ENCODE measurements around the gene C9orf57.
"Not testable (repeated sequence)": the region's sequence is repeated elsewhere in the genome, so short reads cannot be mapped to it uniquely, and the experiment has no call there.

C9orf57 gene, protein sequence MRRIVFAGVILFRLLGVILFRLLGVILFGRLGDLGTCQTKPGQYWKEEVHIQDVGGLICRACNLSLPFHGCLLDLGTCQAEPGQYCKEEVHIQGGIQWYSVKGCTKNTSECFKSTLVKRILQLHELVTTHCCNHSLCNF

DNA sequence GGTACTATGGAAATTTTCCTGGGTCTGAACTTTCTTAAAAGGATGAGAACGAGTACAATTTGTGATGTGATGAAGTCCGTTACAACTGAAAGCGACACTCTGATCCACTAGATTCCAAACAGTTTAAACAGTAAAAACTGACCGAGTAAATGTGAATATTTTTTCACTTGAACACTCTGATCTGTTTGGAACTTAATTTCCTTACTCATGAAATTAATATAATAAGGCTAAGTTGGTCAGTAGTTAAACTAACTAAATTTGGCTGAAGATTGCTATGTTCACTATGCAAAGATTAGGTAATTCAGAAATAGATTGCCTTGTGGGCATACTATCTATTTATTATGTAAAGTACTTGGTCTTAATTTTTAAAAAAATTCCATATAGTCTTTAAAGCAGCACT is at the start of gene C9orf57:
TSS of gene C9orf57 (minus strand) at position 101 of the 400 bp plus-strand sequence. CDS start 1,282 bp downstream, outside the sequence.
- no peak for DNase-seq

DNA sequence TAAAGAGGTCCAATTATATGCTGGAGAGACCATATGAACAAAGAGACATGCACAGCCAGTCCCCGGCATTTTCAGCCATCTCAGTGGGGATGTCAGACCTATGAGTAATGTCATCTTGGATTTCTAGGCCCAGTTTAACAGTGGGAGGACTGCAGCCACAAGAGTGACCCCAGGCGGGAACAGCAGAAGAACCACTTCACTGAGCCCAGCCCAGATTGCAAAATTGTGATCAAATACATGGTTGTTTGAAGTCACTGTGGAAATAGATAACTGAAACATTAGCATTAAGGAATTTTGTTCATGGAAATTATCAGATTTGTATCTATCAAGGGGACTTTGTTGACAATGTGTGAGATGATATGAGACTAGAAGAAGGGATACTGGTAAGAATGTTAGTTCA is 42.1 kb upstream of the C9orf57 start:
- DNase-seq: no peak

DNA sequence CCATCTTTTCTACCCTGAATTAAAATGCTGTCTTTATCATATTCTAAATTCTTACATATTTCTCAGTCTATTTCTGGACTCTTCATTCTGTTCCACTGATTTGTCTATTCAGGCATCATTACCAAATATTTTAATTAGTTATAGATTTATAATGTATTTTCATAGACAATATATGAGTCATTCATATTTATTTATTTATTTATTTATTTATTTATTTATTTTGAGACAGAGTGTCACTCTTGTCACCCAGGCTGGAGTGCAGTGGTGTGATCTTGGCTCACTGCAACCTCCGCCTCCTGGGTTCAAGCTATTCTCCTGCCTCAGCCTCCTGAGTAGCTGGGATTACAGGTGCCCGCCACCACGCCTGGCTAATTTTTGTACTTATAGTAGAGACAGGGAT is 35.1 kb upstream of the C9orf57 start:
- not testable (repeated sequence) for DNase-seq

DNA sequence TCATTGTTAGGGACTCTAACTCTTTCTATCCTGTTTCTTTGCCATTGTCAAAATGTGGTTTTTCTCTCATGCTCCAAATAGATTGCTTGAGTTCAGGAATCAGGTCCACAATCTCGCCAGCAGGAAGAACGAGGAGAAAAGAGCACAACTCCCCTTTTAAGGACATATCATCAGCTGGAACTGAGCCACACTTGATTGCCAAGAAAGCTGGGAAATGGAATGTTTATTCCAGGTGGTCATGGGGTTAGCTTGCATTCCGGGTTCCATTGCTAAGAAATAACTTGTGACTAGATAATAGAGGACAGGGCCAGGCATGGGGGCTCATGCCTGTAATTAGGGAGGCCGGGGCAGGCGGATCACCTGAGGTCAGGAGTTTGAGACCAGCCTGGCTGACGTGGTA is 32.4 kb upstream of the C9orf57 start:
- DNase-seq: no peak

DNA sequence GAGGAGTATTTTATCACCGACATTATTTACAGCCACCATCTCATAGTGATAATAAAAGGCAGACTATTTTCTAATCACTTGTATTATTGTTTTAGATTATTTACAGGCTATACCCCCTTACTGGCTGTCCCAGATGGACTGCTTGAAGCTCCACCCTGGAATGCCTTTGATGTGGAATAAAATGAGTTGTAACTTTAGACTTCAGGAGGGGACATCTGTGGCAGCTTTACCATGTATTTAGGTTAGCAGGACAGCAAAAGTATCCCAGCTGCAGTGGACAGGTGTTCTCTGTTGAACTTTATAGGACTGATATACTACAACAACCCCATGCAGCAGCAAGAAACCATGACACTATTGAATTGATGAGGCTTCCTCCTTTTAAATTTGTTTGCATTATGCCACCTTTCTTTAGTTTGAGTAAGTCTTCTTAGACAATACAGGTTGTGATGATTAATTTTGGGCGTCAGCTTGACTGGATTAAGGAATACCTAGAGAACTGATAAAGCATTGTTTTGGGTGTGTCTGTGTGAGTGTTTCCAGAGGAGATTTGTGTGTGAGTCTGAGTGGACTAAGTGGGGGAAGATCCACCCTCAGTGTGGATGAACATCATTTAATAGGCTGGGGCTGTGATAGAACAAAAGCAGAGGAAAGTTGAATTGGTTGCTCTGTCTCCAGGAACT is 29.2 kb upstream of the C9orf57 start:
- no peak for DNase-seq

DNA sequence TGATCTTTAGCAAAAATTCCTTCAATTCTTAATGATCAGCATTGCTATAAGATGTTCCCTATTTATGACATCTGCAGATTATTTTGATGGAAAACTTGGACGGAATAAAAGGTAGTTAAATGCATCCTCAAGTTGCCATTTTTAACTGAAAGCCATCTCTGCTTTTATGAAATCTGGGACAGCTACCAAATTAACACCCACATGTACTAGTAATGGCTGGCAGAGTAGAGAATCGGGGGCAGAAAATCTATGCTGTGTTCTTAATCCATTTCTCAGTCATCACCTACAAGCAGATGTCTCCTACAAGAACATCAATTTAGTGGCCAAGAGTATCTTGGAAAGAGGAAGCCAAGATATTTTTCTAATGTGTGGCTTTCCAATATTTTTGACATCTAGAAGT is 22.1 kb upstream of the C9orf57 start:
- no peak for DNase-seq

DNA sequence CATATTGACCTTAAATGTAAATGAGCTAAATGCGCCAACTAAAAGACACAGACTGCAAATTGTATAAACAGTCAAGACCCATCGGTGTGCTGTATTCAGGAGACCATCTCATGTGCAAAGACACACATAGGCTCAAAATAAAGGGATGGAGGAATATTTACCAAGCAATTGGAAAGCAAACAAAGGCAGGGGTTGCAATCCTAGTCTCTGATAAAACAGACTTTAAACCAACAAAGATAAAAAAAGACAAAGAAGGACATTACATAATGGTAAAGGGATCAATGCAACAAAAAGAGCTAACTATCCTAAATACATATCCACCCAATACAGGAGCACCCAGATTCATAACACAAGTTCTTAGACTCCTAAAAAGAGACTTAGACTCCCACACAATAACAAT is 14.3 kb upstream of the C9orf57 start:
- DNase-seq: not testable (repeated sequence)

DNA sequence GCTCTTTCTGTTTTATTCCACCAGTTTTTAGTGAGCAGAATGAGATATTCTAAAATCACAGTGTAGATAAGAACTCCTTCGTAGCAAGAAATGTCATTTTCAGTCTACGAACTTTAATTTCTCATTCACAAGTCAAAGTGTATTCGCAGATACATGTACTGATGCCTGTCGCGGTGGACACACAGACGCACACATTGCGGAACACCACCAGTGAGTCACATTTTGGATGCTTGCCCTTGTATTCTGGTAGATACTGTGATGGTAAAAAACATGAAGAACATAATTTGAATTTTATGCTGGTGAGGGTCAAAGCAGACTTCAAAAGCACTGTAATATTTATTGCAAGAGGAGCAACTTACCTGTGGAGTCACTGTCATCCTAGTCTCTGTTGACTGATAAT is 4.7 kb upstream of the C9orf57 start:
- no peak for DNase-seq

DNA sequence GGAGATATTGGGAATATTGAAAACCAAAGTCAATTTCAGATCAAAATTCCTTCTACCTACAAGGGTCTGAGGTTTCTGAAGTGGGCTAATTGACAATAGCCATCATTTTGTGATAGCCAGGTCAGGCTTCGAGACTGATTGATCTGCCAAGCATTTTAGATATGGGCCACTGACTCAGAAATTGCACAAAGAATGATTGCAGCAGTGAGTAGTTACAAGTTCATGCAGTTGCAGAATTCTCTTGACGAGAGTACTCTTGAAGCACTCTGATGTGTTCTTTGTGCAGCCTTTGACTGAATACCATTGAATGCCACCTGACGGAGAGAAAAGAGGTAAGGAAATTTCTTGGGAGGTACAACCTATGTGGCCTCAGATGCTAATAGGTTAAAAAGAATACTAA is 8.3 kb downstream of the C9orf57 start:
- DNase-seq: no peak

DNA sequence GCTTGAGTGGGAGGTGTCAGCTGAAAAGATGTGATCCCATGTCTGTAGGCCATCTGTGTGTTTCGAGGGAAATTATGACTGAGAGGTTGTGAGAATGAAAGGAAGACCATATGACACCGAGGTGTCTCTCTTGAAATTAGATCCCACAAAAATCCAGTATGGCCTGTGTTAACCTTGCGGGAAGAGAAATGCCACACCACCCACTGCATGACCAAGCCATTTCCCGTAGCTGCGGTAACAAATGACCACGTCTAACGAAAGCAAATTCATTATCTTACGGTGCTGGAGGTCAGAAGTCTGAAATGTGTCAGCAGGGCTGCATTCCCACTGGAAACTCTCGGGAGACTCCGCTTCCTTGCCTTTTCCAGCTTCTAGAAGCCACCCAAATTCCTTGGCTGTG is 11.6 kb downstream of the C9orf57 start:
- DNase-seq: no peak

DNA sequence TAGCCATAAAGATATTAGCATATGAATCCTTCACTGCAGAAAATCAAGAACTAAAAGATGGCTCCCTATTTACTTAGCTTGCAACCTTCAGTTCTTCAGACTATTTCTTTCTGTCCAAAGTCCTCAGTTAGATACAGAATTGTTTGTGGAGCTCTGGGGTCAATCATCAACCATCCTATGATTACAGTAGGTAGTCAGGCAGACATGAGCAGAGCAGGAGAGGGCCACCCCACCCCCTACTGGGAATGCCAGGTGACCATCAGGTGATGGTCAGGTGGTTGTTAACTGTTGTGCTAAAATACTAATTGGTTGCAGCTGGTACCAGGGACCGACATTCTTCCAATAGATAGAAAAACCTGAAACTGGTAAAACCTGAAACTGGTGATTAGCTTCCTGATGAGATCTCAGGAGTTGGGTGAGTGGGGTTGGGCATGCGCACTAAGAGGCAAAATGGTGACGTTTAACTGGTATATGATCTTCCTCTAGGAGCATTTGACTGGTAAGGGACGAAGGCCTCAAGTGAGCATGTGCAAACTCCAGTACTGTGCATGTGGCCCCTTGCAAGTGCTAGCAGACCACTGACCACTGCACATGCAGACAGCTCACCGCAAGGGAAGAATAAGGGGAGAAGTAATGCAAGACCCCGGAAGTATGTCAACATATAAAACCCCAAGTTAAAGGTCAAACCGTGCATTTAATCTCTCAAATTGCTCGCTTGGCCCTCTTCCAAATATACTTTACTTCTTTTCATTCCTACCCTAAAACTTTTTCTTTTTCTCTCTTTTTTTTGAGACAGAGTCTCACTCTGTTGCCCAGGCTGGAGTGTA is 13.6 kb downstream of the C9orf57 start:
- DNase-seq: no peak

DNA sequence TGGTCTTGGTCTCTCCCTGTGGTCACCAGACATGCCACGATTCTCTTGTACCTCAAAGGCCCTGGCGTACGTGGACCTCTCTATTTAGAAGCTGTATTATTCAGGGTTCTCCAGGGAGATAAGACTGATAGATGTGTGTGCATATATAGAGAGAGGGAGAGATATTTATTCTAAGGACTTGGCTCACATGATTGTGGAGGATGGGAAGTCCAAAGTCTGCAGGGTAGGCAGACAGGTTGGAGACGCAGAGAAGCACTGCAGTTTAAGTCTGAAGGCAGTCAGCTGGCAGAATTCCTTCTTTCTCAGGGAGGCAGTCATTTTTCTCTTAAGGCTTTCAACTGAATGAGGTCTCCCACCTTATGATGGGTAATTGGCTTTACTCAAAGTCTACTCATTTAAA is 16.3 kb downstream of the C9orf57 start:
- DNase-seq: no peak

DNA sequence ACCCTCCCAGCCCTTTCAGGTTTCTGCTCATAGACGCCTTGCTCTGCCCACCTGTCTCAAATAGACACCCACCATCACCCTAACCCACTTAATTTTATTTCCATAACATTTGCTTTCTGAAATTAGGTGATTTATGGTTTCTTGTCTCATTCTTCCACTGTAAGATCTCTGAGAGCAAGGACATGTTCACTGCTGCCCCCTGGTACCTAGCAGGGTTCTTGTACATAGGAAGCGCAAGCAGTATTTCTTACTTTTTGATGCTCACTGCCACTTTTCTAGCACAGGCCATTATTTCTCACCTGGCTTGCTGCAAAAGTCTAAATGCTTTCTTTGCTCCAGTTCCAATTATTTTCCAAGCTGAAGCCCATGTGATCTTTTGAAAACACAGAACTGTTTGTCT is 16.8 kb downstream of the C9orf57 start:
- DNase-seq: no peak

DNA sequence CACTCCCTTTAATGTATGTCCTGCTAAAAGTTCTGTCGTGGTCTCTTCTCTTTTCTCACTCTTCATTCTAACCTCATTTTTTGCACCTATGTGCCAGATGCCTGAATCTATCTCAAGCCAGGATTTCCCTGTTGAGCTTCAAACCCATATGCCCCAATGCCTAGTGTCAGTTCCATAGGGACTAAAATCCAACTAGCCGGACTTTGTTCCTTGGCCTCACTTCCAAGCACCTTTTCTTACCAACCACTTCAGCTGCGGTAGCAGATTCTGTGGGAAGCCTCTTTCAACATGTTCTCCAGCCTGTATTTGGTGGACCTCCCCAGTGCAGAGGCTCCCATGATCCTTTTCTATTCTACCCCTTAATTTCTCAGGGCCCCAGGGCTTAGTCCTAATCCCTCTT is 17.5 kb downstream of the C9orf57 start:
- DNase-seq: no peak

DNA sequence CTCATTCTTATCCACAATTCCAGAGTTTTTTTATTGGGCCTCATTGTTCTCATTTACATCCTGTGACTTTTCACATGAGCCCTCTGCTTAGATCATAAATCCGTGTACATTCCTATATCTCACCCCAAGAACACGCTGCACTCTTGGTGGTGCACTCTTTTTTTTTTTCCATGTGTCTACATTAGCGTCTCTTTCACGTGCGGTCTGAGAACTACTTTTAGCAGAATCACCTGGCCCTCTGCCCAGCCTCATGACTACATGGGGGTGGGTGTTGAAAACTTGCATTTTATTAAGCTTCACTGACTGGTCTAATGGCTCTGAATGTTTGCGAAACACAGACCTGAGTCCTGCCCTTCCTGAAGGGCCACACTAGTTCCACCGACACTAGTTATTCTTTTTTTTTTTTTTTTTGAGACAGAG is 18.6 kb downstream of the C9orf57 start:
- DNase-seq: no peak

DNA sequence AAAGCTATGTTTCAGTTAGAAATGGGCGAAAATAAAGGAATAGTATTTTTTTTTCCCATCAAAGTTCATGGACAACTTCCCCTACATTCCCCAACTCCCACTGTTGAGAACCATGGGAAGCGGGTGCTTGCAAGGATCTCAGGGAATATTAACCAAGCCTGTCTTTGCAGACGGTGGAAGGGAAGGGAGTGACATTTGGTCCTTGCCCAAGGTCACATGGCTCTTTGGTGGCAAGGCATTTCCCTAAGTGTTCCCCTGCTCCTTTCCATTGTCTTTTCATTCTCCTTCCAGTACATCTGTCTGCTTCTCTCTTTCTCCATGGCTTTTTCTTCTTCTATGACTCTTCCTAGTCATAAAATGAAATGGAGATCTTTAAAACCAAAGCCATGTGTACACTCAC is 19.0 kb downstream of the C9orf57 start:
- DNase-seq: no peak

DNA sequence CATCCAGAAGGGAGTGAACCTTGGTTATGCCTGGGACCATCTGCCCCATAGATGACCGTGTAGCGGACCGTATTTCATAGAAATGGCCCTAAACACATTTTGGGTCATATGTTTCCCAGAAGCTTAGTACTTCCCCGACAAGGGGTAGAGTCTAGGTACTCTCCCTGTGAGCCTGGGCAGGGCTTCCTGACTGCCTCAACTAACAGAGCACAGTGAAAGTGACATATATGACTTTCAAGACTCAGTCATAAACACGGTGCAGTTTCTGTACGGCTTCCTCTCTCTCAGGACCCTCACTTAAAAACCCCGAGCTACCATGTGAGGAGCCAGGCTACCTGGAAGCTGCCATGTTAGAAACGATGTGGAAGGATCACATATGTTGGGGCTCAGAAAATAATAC is 20.9 kb downstream of the C9orf57 start:
- DNase-seq: no peak

DNA sequence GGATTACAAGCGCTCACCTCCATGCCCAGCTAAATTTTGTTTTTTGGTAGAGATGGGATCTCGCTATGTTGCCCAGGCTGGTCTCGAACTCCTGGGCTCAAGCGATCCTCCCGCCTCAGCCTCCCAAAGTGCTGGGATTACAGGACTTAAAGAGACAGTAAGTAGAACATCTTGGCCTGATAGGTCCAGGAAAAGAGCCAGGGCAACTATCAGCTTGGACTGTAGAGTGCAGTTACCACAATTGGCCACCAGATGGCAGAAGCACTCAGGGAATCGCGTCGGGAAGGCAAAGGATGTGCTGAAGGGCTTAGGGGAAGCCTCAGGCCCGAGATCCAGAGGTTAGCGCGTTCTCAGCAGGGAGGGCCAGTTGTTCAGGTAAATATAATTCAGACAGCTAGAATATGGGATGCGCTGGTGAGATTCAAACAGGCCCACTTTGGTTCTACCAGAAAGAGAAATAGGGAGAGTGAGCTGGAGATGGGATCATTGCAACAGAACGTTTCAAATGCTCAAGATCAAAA is 21.5 kb downstream of the C9orf57 start:
- DNase-seq: peak; percentile 66

DNA sequence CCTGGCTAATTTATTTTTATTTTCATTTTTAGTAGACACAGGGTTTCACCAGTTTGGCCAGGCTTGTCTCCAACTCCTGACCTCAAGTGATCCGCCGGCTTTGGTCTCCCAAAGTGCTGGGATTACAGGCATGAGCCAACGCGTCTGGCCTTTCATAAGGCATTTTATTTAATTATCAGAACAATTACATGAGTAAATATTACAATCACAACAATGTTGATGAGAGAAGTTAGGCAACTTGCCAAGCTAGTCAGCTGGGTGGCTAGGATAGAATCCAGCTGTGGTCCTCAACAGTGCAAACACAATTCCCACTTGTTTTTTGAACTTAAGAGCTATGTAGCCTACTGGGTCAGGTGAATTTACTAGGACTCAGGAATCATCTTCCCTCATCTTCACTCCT is 22.0 kb downstream of the C9orf57 start:
- no peak for DNase-seq

DNA sequence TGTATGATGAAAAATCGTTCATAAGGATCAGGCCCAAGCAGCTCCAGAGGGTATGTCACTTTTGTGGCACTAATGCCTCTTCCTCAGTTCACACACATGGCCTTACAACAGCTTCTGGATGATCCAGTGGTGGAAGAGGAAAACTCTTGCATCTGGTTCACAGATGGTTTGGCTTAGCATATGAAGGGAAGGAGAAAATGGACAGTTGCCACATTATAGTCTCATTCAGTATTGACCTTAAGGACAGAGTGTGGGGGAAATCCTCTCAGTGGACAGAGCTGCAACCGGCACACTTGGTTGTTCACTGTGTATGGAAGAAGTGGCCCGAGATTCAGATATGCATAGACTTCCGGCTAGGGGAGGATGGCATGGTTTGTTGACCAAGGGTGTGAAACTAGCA is 22.8 kb downstream of the C9orf57 start:
- DNase-seq: no peak

DNA sequence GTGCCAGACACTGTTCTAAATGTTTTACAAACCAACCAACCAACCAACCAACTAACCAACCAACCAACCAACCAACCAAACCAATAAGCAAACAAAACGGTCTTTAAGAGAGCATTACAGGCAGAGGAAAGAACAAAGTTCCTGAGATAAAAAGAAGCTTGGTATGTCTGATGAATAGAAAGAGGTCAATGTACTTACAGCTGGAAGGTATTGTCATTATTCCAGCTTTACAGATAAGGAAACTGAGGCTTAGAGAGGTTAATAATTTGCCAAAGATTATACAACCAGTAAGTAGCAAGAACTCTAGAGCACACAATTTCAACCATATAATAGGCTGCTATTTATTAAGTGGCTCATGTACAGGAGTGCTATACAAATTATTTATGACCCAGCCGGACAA is 29.6 kb downstream of the C9orf57 start:
- no peak for DNase-seq

DNA sequence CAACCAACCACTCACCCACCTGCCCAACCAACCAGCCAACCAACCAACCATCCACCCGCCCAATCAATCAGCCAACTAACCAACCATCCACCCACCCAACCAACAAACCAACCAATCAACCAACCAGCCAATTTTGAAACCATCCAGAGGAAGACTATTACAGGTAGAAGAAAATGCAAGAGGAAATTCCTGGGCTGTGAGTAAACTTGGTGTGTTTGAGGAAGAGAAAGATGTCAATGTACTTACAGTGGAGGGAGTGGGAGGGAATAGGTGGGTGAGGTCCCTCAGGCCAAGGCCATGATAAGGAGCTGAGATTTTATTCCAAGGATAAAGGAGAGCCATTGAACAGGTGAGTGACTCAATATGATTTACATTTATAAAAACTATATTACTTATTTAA is 30.4 kb downstream of the C9orf57 start:
- DNase-seq: no peak

DNA sequence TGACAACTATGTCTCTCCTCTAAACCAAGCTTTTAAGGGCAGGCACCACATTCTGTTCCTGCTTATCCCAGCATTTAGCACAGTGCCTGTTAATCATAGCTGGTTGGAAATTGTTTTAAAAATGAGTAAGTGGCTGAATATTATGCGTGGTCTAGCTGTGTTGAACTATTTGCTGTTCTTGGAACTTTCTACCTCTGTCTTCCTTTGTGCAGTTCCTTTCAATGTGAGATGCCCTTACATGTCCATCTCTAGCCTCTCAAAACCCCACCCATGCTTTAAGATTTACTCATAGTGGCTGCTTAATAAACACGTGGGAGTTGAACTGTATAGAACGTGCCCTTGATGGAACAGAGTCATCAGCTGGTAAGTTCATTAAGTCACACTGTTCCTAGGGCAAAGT is 34.5 kb downstream of the C9orf57 start:
- DNase-seq: no peak

DNA sequence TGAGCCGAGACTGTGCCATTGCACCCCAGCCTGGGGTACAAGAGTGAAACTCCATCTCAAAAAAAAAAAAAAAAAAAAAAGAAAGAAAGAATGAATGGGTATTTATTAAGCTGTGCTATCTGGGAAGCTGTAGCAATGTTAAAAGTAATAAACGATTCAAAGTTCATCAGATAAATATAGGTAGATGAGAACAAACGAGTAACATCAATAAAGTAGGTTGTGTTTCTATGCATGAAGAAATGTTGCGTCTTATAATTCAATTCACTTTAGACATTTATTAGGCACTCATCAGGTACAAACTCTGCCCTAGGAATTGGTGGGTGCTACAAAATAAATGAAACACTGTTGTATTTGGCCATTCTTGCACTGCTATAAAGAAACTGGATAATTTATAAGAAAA is 36.8 kb downstream of the C9orf57 start:
- no peak for DNase-seq

Measured in CD4-positive, alpha-beta T cell treated with Interleukin-6 for 4 hours (primary cell).